K562 (cell line): Measurements from ENCODE around the gene IP6K2. TPM values are rescaled to one million over a fixed set of nuclear protein-coding genes. Genes with fewer than 3 reads are reported as not detected.

ENCODE experiments used
- BHLHE40 ChIP-seq: IDR thresholded peaks from 2 replicates; pipeline ENCODE4 v1.6.1; 2011; ENCODE audit warnings: low read length, improper control_type of control experiment
- CHAMP1 ChIP-seq: fragments of 450-650 bp; IDR thresholded peaks from 2 replicates; pipeline ENCODE4 v1.6.1; 2016; ENCODE audit warnings: mild to moderate bottlenecking
- FOSL1 ChIP-seq: fragments of 200-800 bp; sonication (Bioruptor generic); conservative IDR thresholded peaks from 2 replicates; pipeline ENCODE4 v1.6.1; 2016; ENCODE audit warnings: missing genetic modification characterization, missing compliant biosample characterization
- GATAD2A ChIP-seq: fragments of 450-650 bp; IDR thresholded peaks from 2 replicates; pipeline ENCODE4 v1.6.1; 2017
- REST ChIP-seq, 2 experiments: fragments of 450-650 bp; formaldehyde crosslinking in 1 of 2; IDR thresholded peaks; 2 replicates each; pipeline versions ENCODE4 v1.4.0 to v1.6.1; 2014 to 2020; ENCODE audit warnings: mild to moderate bottlenecking in 2 of 2, borderline replicate concordance in 1 of 2, low read depth in 1 of 2
- SAP30 ChIP-seq: fragments of 200-600 bp; sonication (generic); IDR thresholded peaks from 2 replicates; pipeline ENCODE4 v1.6.1; 2012; ENCODE audit warnings: borderline replicate concordance, low read depth, mild to moderate bottlenecking, moderate library complexity, low read length, control low read depth, inconsistent platforms; ENCODE audit not compliant: insufficient read depth, poor library complexity, severe bottlenecking
- ZNF830 ChIP-seq: fragments of 250-450 bp; sonication (Bioruptor Pico); IDR thresholded peaks from 2 replicates; pipeline ENCODE4 v1.5.0; 2021; ENCODE audit warnings: mild to moderate bottlenecking
- polyA plus RNA-seq, 8 experiments: library from polyadenylated mRNA; depleted of rRNA in 4 of 8; stranded (reverse) in 5 of 8; unstranded in 3 of 8; fragments of >200 nt; fragmentation: Nextera tagmentation in 2 of 8; fragmentation: Illumina TruSeq in 1 of 8; extraction: Ambion mirVana in 2 of 8; extraction: Trizol in 1 of 8; gene quantifications; 2 replicates each; pipeline versions ENCODE4 v1.2.1 to v1.2.3, GENCODE V29; 2011 to 2014; ENCODE audit warnings: inconsistent platforms in 1 of 8, missing spikeins in 1 of 8
- total RNA-seq, 7 experiments: library from RNA; depleted of rRNA in 6 of 7; stranded (reverse); fragments of >200 nt in 6 of 7; fragmentation: Illumina TruSeq in 2 of 7; extraction: Trizol in 2 of 7; gene quantifications; 2 replicates each; pipeline versions ENCODE4 v1.2.1 to v1.2.3, GENCODE V29; 2011 to 2021; ENCODE audit warnings: low replicate concordance in 1 of 7
- TF ChIP-seq, protein P1 (sequence below): fragments of 250-450 bp; sonication (Bioruptor Pico); IDR thresholded peaks from 2 replicates; pipeline ENCODE4 v1.5.0; 2021
- TF ChIP-seq, protein P2 (sequence below): fragments of 250-450 bp; sonication (Bioruptor Pico); IDR thresholded peaks from 2 replicates; pipeline ENCODE4 v1.8.0; 2022; ENCODE audit warnings: inconsistent platforms
- TF ChIP-seq, protein P3 (sequence below), 3 experiments: fragments of 200-800 bp in 1 of 3; sonication (Bioruptor generic) in 1 of 3; sonication (generic) in 1 of 3; formaldehyde crosslinking in 1 of 3; IDR thresholded peaks; 2 replicates each; pipeline versions ENCODE4 v1.6.1 to v1.8.0; 2016 to 2022; ENCODE audit warnings: mild to moderate bottlenecking in 2 of 3, missing compliant biosample characterization in 2 of 3, missing genetic modification characterization in 2 of 3, missing genetic modification reagents in 1 of 3

IP6K2 gene
- total and polyA plus RNA-seq, 9 of the 15 experiments (the other 6 are each of a cell fraction or from before 2014, with no cell fraction given), result 19.6 to 78.1 (median 48.0) TPM

- TF ChIP-seq CHAMP1 (no peak), ZNF830 (CRISPR knock-in tag) (no peak), GATAD2A (no peak), BHLHE40 (no peak), REST (IDR thresholded peaks at IDR 0.05; ENCODE audit: borderline replicate concordance) (peak; percentile 31; the same call in 1 of the 2 replicates), REST (CRISPR knock-in tag; IDR thresholded peaks at IDR 0.05; ENCODE audit: low read depth) (no peak), SAP30 (no peak), FOSL1 (tag) (0 out of 2 replicates have a peak, but pooled peaks have one; percentile 15)
- TF ChIP-seq, protein P1, sequence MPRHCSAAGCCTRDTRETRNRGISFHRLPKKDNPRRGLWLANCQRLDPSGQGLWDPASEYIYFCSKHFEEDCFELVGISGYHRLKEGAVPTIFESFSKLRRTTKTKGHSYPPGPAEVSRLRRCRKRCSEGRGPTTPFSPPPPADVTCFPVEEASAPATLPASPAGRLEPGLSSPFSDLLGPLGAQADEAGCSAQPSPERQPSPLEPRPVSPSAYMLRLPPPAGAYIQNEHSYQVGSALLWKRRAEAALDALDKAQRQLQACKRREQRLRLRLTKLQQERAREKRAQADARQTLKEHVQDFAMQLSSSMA (CRISPR knock-in tag), result no peak
- TF ChIP-seq, protein P2, sequence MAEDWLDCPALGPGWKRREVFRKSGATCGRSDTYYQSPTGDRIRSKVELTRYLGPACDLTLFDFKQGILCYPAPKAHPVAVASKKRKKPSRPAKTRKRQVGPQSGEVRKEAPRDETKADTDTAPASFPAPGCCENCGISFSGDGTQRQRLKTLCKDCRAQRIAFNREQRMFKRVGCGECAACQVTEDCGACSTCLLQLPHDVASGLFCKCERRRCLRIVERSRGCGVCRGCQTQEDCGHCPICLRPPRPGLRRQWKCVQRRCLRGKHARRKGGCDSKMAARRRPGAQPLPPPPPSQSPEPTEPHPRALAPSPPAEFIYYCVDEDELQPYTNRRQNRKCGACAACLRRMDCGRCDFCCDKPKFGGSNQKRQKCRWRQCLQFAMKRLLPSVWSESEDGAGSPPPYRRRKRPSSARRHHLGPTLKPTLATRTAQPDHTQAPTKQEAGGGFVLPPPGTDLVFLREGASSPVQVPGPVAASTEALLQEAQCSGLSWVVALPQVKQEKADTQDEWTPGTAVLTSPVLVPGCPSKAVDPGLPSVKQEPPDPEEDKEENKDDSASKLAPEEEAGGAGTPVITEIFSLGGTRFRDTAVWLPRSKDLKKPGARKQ, result no peak
- TF ChIP-seq, protein P3, sequence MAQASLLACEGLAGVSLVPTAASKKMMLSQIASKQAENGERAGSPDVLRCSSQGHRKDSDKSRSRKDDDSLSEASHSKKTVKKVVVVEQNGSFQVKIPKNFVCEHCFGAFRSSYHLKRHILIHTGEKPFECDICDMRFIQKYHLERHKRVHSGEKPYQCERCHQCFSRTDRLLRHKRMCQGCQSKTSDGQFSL (CRISPR knock-in tag; IDR thresholded peaks at IDR 0.05), result no peak
- TF ChIP-seq, protein P3 (tag; IDR thresholded peaks at IDR 0.05), result no peak
These were observed 31.2 kb downstream of the IP6K2 start, which contains the start of gene NCKIPSD (continued) for GRCh38 chr3:48685603-48686511.
